CD14-positive monocyte (primary cell): ENCODE measurements around the gene AGR3. TPM values are rescaled to one million over a fixed set of nuclear protein-coding genes. Genes with fewer than 3 reads are reported as not detected.

ENCODE experiments used
- DNase-seq, 3 donors: peaks; one replicate each; pipeline ENCODE4 v3.0.0-alpha.2; 2011 to 2022
- H2AFZ ChIP-seq: 2 replicates; pipeline ENCODE4 v1.6.0; 2012; ENCODE audit warnings: mild to moderate bottlenecking, low read depth, low read length, inconsistent platforms; ENCODE audit not compliant: insufficient read depth, poor library complexity, severe bottlenecking
- H3K27ac ChIP-seq, 2 donors: 1 replicate in 1 of 2; 2 replicates in 1 of 2; pipeline ENCODE4 v1.5.1; 2012 to 2013; ENCODE audit warnings: low read length in 2 of 2, control low read depth in 1 of 2, inconsistent platforms in 1 of 2, low read depth in 1 of 2, mild to moderate bottlenecking in 1 of 2
- H3K27me3 ChIP-seq, 2 donors: one replicate each; pipeline versions ENCODE4 v1.6.0 to v1.6.1; 2011 to 2013; ENCODE audit warnings: low read length in 2 of 2; ENCODE audit not compliant: control insufficient read depth in 2 of 2, insufficient read depth in 2 of 2
- H3K36me3 ChIP-seq, 2 donors: replicated peaks in 1 of 2; 1 replicate in 1 of 2; 2 replicates in 1 of 2; pipeline versions ENCODE4 v1.5.1 to v1.6.1; 2012 to 2013; ENCODE audit warnings: low read length in 2 of 2, control low read depth in 1 of 2, inconsistent platforms in 1 of 2, mild to moderate bottlenecking in 1 of 2; ENCODE audit not compliant: insufficient read depth in 2 of 2, control insufficient read depth in 1 of 2
- H3K4me1 ChIP-seq, 2 donors: 1 replicate in 1 of 2; 2 replicates in 1 of 2; pipeline versions ENCODE4 v1.5.1 to v1.6.1; 2012 to 2013; ENCODE audit warnings: low read length in 2 of 2, control low read depth in 1 of 2, inconsistent platforms in 1 of 2, mild to moderate bottlenecking in 1 of 2, moderate library complexity in 1 of 2; ENCODE audit not compliant: insufficient read depth in 2 of 2, control insufficient read depth in 1 of 2
- H3K4me2 ChIP-seq: replicated peaks from 2 replicates; pipeline ENCODE3; 2012; ENCODE audit warnings: low read length, moderate library complexity, mild to moderate bottlenecking; ENCODE audit not compliant: poor library complexity, severe bottlenecking; ENCODE audit errors: extremely low read depth
- H3K4me3 ChIP-seq, 3 experiments: fragments of 200-600 bp in 1 of 3; sonication (generic) in 1 of 3; replicated peaks in 1 of 3; 1 replicate in 2 of 3; 2 replicates in 1 of 3; pipeline ENCODE4 v1.5.1; 2011 to 2013; ENCODE audit warnings: low read length in 3 of 3, mild to moderate bottlenecking in 3 of 3, control low read depth in 2 of 3, low read depth in 2 of 3, inconsistent platforms in 1 of 3, moderate library complexity in 1 of 3
- H3K79me2 ChIP-seq: 2 replicates; pipeline ENCODE4 v1.6.0; 2012; ENCODE audit warnings: mild to moderate bottlenecking, control low read depth, inconsistent platforms, low read length, moderate library complexity; ENCODE audit not compliant: insufficient read depth
- H3K9ac ChIP-seq: 2 replicates; pipeline ENCODE4 v1.6.0; 2017; ENCODE audit warnings: low read length, mild to moderate bottlenecking; ENCODE audit not compliant: insufficient read depth, poor library complexity, severe bottlenecking
- H3K9me3 ChIP-seq, 2 donors: replicated peaks in 1 of 2; 1 replicate in 1 of 2; 2 replicates in 1 of 2; pipeline versions ENCODE4 v1.5.1 to v1.6.1; 2012 to 2013; ENCODE audit warnings: low read length in 2 of 2, control low read depth in 1 of 2; ENCODE audit not compliant: control insufficient read depth in 1 of 2, insufficient read depth in 1 of 2
- H4K20me1 ChIP-seq: 2 replicates; pipeline ENCODE4 v1.6.0; 2012; ENCODE audit warnings: mild to moderate bottlenecking, low read length, control low read depth, moderate library complexity; ENCODE audit not compliant: insufficient read depth
- H3K27ac Mint-ChIP-seq, 7 donors: one replicate each; pipeline ENCODE4 v1.8.0; 2020; ENCODE audit warnings: mild to moderate bottlenecking in 7 of 7, mixed read lengths in 7 of 7, moderate library complexity in 6 of 7, inconsistent platforms in 2 of 7
- H3K27me3 Mint-ChIP-seq, 3 donors: one replicate each; pipeline ENCODE4 v1.8.0; 2021 to 2022; ENCODE audit warnings: low read depth in 3 of 3, mild to moderate bottlenecking in 3 of 3, mixed read lengths in 3 of 3, moderate library complexity in 3 of 3, inconsistent platforms in 1 of 3
- H3K36me3 Mint-ChIP-seq, 2 donors: one replicate each; pipeline ENCODE4 v1.8.0; 2020; ENCODE audit warnings: mixed read lengths in 2 of 2, inconsistent platforms in 1 of 2, mild to moderate bottlenecking in 1 of 2
- H3K4me1 Mint-ChIP-seq: one replicate; pipeline ENCODE4 v1.8.0; 2020; ENCODE audit warnings: mild to moderate bottlenecking, mixed read lengths
- H3K4me3 Mint-ChIP-seq, 2 donors: one replicate each; pipeline ENCODE4 v1.8.0; 2020; ENCODE audit warnings: mild to moderate bottlenecking in 2 of 2, mixed read lengths in 2 of 2, moderate library complexity in 1 of 2
- H3K9me3 Mint-ChIP-seq, 7 donors: one replicate each; pipeline ENCODE4 v1.8.0; 2020 to 2022; ENCODE audit warnings: mixed read lengths in 7 of 7, mild to moderate bottlenecking in 6 of 7, moderate library complexity in 6 of 7, inconsistent platforms in 2 of 7
- WGBS: methylation state at CpG from one replicate; pipeline ENCODE4 v1.1.5; 2013; ENCODE audit warnings: missing lambda C conversion rate; ENCODE audit not compliant: insufficient coverage; 5-methylcytosine and 5-hydroxymethylcytosine counted together
- intact Hi-C, 2 donors: fragments of 100-400 bp; cut with micrococcal nuclease; formaldehyde crosslinking; loops; one replicate each; pipeline versions ENCODE4 v1.15.0 to v1.15.1; 2023
- polyA plus RNA-seq, 3 donors: library from polyadenylated mRNA; depleted of rRNA in 1 of 3; unstranded in 2 of 3; stranded (reverse) in 1 of 3; fragments of 300-500 nt in 2 of 3; fragments of >200 nt in 1 of 3; fragmentation: Illumina TruSeq in 2 of 3; gene quantifications; 1 replicate in 2 of 3; 2 replicates in 1 of 3; pipeline ENCODE4 v1.2.3, GENCODE V29; 2012 to 2021
- TF ChIP-seq, protein P1 (sequence below): fragments of 200-600 bp; IDR thresholded peaks from one replicate; pipeline ENCODE4 v1.8.0; 2022; ENCODE audit warnings: antibody characterized with exemption, mild to moderate bottlenecking

Gene AGR3
- polyA plus RNA-seq, 3 donors: not detected

DNA sequence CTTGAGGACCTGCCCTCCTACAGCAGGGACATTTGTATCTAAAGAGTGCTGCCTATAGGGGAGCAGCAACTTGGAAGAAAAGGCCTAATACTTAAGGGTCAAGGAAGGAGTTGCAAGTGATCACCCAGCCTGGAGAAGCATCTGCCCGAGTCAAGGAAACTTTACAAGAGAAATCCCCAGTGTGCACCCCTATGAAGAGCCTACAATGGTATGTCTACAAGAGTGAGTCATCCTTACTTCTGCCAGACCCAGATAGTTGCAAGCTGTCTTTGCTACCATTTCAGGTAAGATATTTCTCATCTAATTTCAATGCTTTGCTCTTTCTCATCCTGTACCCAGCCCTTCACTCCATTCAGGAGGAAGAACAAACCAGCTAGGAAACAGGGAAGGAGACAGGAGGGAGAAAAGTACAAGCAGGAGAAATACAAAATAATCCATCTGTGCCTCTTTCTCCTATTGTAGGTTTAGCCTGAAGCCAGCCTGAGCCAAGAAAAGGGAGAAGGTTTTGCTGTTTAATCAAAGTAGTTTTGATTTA lies 34.4 kb upstream of the AGR3 start:
- peaks cover 0 to 5% (median 1%) of the 10 kb centered on the region in 7 donors for H3K9me3 Mint-ChIP-seq

DNA sequence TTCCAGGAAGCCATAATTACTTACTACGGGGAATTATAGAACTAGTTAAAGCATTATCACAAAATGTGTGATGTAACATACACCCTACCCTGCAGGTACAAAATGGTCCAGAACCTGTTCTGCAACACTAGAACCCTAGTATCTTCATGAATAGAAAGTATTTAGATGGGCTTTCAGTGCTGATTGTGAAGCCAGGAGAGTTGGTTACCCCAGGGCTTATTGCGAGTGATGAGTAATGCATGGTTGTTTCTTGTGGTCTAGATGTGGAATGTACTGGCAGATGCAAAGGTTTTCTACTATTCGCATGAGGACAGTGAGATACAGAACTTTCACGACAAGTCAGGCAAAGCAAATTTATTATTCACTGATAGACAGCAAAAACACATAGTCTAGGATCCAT lies 33.6 kb upstream of the AGR3 start:
- Mint-ChIP-seq H3K4me1 (no peaks in the 10 kb centered on the region), H3K4me3 (no peak overlapping the region), H3K27me3 (peaks cover 0 to 1% (median 0%) of the 10 kb centered on the region in 3 donors), H3K9me3 (peaks cover 0 to 5% (median 1%) of the 10 kb centered on the region in 7 donors), H3K27ac (no peak overlapping the region), H3K36me3 (no peaks in the 10 kb centered on the region)
- Histone ChIP-seq H3K27ac (no peak overlapping the region), H3K36me3 (no peaks in the 10 kb centered on the region), H3K4me2 (no peak overlapping the region), H4K20me1 (no peaks in the 10 kb centered on the region), H3K79me2 (no peaks in the 10 kb centered on the region), H2AFZ (no peak overlapping the region), H3K27me3 (no peaks in the 10 kb centered on the region), H3K4me3 (no peak overlapping the region), H3K4me1 (no peaks in the 10 kb centered on the region), H3K9ac (no peak overlapping the region), H3K9me3 (no peaks in the 10 kb centered on the region)
- TF ChIP-seq, protein P1, sequence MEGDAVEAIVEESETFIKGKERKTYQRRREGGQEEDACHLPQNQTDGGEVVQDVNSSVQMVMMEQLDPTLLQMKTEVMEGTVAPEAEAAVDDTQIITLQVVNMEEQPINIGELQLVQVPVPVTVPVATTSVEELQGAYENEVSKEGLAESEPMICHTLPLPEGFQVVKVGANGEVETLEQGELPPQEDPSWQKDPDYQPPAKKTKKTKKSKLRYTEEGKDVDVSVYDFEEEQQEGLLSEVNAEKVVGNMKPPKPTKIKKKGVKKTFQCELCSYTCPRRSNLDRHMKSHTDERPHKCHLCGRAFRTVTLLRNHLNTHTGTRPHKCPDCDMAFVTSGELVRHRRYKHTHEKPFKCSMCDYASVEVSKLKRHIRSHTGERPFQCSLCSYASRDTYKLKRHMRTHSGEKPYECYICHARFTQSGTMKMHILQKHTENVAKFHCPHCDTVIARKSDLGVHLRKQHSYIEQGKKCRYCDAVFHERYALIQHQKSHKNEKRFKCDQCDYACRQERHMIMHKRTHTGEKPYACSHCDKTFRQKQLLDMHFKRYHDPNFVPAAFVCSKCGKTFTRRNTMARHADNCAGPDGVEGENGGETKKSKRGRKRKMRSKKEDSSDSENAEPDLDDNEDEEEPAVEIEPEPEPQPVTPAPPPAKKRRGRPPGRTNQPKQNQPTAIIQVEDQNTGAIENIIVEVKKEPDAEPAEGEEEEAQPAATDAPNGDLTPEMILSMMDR: no peak
- DNase-seq: no peak
- 90% methylated on average over 2 of the region's 4 CpGs for WGBS
- intact Hi-C loops: loop anchor here (5.0 kb wide), 1 partner anchor 113 kb away; the partner anchor contains the start of gene AGR2 (in 2 of the 2)

More for the DNA sequence above, 34.4 kb upstream of the AGR3 start:
- Histone ChIP-seq H3K27me3 (no peaks in the 10 kb centered on the region), H3K9me3 (no peaks in the 10 kb centered on the region), H3K36me3 (no peaks in the 10 kb centered on the region), H3K9ac (no peak overlapping the region), H4K20me1 (no peaks in the 10 kb centered on the region), H2AFZ (no peak overlapping the region), H3K4me1 (no peaks in the 10 kb centered on the region), H3K4me3 (no peak overlapping the region), H3K4me2 (no peak overlapping the region), H3K79me2 (no peaks in the 10 kb centered on the region), H3K27ac (no peak overlapping the region)
- intact Hi-C loops: loop anchor here (5.0 kb wide), 1 partner anchor 114 kb away; the partner anchor contains the start of gene AGR2 (in 2 of the 2)
- DNase-seq: no peak
- Mint-ChIP-seq H3K36me3 (no peaks in the 10 kb centered on the region), H3K27me3 (peaks cover 0 to 1% (median 0%) of the 10 kb centered on the region in 3 donors), H3K4me3 (no peak overlapping the region), H3K27ac (no peak overlapping the region), H3K4me1 (no peaks in the 10 kb centered on the region)
- TF ChIP-seq, protein P1: no peak
- no CpG with 5 or more reads among the region's 1 CpG for WGBS
